Tibial nerve (tissue), 4 donors: ENCODE measurements around the gene GNG3. TPM values are rescaled to one million over a fixed set of nuclear protein-coding genes. Genes with fewer than 3 reads are reported as not detected.
"Not testable (repeated sequence)": the region's sequence is repeated elsewhere in the genome, so short reads cannot be mapped to it uniquely, and the experiment has no call there.

Source experiments
- DNase-seq, 2 donors: peaks; one replicate each; pipeline ENCODE4 v3.0.0-alpha.2; 2019; ENCODE audit warnings: low spot score in 2 of 2
- H3K27ac ChIP-seq, 4 donors: fragments of 200-600 bp; sonication (generic) in 3 of 4; one replicate each; pipeline ENCODE4 v1.5.1; 2017 to 2019; ENCODE audit warnings: mild to moderate bottlenecking in 1 of 4
- H3K27me3 ChIP-seq, 2 donors: fragments of 200-600 bp; sonication (generic) in 1 of 2; one replicate each; pipeline versions ENCODE4 v1.5.1 to v1.6.0; 2017 to 2019
- H3K36me3 ChIP-seq, 3 donors: fragments of 200-600 bp; sonication (generic); one replicate each; pipeline ENCODE4 v1.5.1; 2018 to 2019
- H3K4me1 ChIP-seq, 4 donors: fragments of 200-600 bp; sonication (generic) in 3 of 4; one replicate each; pipeline ENCODE4 v1.5.1; 2017 to 2019
- H3K4me3 ChIP-seq, 4 donors: fragments of 200-600 bp; sonication (generic) in 3 of 4; one replicate each; pipeline ENCODE4 v1.5.1; 2017 to 2019; ENCODE audit warnings: mild to moderate bottlenecking in 1 of 4, moderate library complexity in 1 of 4
- H3K9me3 ChIP-seq, 4 donors: fragments of 200-600 bp; sonication (generic) in 3 of 4; one replicate each; pipeline ENCODE4 v1.5.1; 2017 to 2019
- EP300 ChIP-seq, 2 donors: sonication (generic); formaldehyde crosslinking; IDR thresholded peaks; one replicate each; pipeline ENCODE4 v1.6.1; 2017; ENCODE audit warnings: antibody characterized with exemption in 2 of 2, mild to moderate bottlenecking in 1 of 2
- POLR2A ChIP-seq, 2 donors: fragments of 450-650 bp; IDR thresholded peaks; one replicate each; pipeline ENCODE4 v1.6.1; 2017; ENCODE audit warnings: antibody characterized with exemption in 2 of 2, mild to moderate bottlenecking in 2 of 2, moderate library complexity in 2 of 2
- WGBS, 2 donors: methylation state at CpG; one replicate each; pipeline ENCODE4 v1.1.5; 2018; 5-methylcytosine and 5-hydroxymethylcytosine counted together
- total RNA-seq, 4 donors: library from RNA; depleted of rRNA; stranded (reverse); fragments of >200 nt; gene quantifications; one replicate each; pipeline ENCODE4 v1.1.0, GENCODE V29; 2016
- TF ChIP-seq, protein P1 (sequence below), 5 experiments: fragments of 200-600 bp in 3 of 5; fragments of 450-650 bp in 2 of 5; sonication (generic) in 3 of 5; IDR thresholded peaks; one replicate each; pipeline ENCODE4 v1.5.1; 2016 to 2019; ENCODE audit warnings: antibody characterized with exemption in 5 of 5, mild to moderate bottlenecking in 3 of 5, moderate library complexity in 2 of 5

The GNG3 gene
- total RNA-seq, 4 donors from 2014 or later, result 0.63 to 2.6 TPM; not detected in 2

DNA sequence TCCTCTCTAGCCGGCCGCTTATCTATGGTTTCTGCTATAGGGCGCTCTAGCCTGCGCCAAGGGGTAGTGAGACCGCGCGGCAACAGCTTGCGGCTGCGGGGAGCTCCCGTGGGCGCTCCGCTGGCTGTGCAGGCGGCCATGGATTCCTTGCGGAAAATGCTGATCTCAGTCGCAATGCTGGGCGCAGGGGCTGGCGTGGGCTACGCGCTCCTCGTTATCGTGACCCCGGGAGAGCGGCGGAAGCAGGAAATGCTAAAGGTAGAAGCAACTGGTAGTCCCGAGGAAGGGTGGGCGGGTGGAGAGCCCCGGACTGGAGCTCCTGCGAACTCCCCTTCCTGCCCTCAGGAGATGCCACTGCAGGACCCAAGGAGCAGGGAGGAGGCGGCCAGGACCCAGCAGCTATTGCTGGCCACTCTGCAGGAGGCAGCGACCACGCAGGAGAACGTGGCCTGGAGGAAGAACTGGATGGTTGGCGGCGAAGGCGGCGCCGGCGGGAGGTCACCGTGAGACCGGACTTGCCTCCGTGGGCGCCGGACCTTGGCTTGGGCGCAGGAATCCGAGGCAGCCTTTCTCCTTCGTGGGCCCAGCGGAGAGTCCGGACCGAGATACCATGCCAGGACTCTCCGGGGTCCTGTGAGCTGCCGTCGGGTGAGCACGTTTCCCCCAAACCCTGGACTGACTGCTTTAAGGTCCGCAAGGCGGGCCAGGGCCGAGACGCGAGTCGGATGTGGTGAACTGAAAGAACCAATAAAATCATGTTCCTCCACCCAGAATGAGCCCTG lies 35.7 kb upstream of the GNG3 start, which contains the start of the genes LBHD1 and UQCC3:
TSS of gene LBHD1 (minus strand) at position 660 of the 782 bp plus-strand sequence. CDS start 2,236 bp downstream, outside the sequence.
TSS of gene UQCC3 (plus strand) at position 66 of the 782 bp plus-strand sequence. CDS start at position 139, 73 bp downstream.
- H3K4me3 ChIP-seq, result peak within 1 kb of the TSS; percentile 46 to 87 (median 70)
- H3K27ac ChIP-seq, result peak within 1 kb of the TSS; percentile 72 to 93 (median 86)
- no peaks in the 10 kb centered on the region for H3K9me3 ChIP-seq
- 0 to 1% methylated on average over 43 to 57 of the region's 59 CpGs for whole genome bisulfite sequencing, 2 donors
- TF ChIP-seq, protein P1, sequence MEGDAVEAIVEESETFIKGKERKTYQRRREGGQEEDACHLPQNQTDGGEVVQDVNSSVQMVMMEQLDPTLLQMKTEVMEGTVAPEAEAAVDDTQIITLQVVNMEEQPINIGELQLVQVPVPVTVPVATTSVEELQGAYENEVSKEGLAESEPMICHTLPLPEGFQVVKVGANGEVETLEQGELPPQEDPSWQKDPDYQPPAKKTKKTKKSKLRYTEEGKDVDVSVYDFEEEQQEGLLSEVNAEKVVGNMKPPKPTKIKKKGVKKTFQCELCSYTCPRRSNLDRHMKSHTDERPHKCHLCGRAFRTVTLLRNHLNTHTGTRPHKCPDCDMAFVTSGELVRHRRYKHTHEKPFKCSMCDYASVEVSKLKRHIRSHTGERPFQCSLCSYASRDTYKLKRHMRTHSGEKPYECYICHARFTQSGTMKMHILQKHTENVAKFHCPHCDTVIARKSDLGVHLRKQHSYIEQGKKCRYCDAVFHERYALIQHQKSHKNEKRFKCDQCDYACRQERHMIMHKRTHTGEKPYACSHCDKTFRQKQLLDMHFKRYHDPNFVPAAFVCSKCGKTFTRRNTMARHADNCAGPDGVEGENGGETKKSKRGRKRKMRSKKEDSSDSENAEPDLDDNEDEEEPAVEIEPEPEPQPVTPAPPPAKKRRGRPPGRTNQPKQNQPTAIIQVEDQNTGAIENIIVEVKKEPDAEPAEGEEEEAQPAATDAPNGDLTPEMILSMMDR (IDR thresholded peaks at IDR 0.05), result peak in 1 of 5 experiments; percentile 10
- TF ChIP-seq EP300 (IDR thresholded peaks at IDR 0.05) (peak in 1 of 2 donors; percentile 84), POLR2A (IDR thresholded peaks at IDR 0.05) (peak; percentile 2 to 35)
- no peaks in the 10 kb centered on the region for H3K27me3 ChIP-seq
- peak; percentile 57 to 71 for DNase-seq
- H3K36me3 ChIP-seq, result peaks cover 0 to 45% (median 0%) of the 10 kb centered on the region in 3 donors
- peaks cover 0 to 67% (median 30%) of the 10 kb centered on the region in 4 donors for H3K4me1 ChIP-seq

DNA sequence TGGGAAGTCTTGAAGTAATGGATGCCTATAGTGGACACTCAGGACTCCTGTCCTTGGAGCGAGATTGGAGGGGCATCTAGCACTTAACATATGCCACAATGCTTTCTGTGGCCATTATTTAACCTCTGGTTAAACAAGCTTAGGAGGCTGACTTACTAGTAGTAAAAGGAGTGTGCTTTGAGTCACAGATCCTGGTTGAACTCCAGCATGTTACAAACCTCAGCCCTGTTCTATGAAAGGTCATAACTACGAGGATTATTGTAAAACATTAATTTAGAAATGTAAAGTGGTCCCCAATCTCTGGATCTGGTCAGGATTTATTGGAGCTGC lies 34.3 kb upstream of the GNG3 start:
- TF ChIP-seq EP300 (IDR thresholded peaks at IDR 0.05) (no peak), POLR2A (IDR thresholded peaks at IDR 0.05) (no peak)
- TF ChIP-seq, protein P1 (IDR thresholded peaks at IDR 0.05), result no peak
- Histone ChIP-seq H3K4me3 (peak overlapping the region in 1 of 4 donors; percentile 28), H3K9me3 (no peaks in the 10 kb centered on the region), H3K27me3 (no peaks in the 10 kb centered on the region), H3K4me1 (peaks cover 0 to 67% (median 27%) of the 10 kb centered on the region in 4 donors), H3K36me3 (peaks cover 0 to 48% (median 0%) of the 10 kb centered on the region in 3 donors), H3K27ac (peak overlapping the region in 2 of 4 donors; percentile 90 to 93)
- 76% methylated on average over 2 of the region's 2 CpGs for WGBS, 2 donors
- no peak for DNase-seq

DNA sequence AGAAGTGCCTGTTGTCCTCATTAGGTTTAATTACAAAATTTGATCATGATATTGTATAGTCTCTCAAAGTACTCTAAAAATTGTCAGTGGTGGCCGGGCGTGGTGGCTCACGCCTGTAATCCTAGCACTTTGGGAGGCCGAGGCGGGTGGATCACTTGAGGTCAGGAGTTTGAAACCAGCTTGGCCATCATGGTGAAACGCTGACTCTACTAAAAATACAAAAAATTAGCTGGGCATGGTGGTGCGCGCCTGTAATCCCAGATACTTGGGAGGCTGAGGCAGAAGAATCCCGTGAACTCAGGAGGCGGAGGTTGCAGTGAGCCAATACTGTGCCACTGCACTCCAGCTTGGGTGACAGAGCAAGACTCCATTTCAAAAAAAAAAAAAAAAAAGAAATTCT lies 32.1 kb upstream of the GNG3 start:
- not testable (repeated sequence) for H3K9me3 ChIP-seq, H3K4me3 ChIP-seq, H3K27ac ChIP-seq, DNase-seq, H3K27me3 ChIP-seq
- 92 to 93% methylated on average over 10 of the region's 10 CpGs for WGBS, 2 donors
- peaks cover 0 to 65% (median 31%) of the 10 kb centered on the region in 4 donors for H3K4me1 ChIP-seq
- peaks cover 0 to 48% (median 0%) of the 10 kb centered on the region in 3 donors for H3K36me3 ChIP-seq

DNA sequence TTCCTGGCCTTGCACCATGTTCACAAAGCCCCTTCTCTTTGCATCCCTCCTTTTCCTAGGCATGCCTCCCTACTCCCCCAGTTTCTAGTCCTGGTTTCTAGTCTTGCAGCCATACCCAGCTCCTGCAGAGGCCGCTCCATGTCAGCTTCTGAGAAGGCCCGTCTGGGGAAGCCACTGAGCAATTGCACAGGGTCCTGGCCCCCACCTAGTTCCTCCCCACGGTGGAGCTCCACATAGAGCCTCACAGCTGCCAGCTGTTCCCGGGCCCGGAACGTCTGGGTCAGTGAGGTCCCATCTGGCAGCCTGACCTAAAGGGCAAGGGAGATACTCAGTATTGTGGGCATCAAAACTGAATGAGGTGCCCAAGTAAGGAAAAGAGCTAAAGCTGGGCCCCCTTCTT lies 30.8 kb upstream of the GNG3 start:
- H3K4me3 ChIP-seq, result no peak overlapping the region
- H3K9me3 ChIP-seq, result no peaks in the 10 kb centered on the region
- H3K36me3 ChIP-seq, result peaks cover 0 to 48% (median 0%) of the 10 kb centered on the region in 3 donors
- H3K27me3 ChIP-seq, result no peaks in the 10 kb centered on the region
- DNase-seq, result no peak
- TF ChIP-seq POLR2A (IDR thresholded peaks at IDR 0.05) (no peak), EP300 (IDR thresholded peaks at IDR 0.05) (no peak)
- TF ChIP-seq, protein P1 (IDR thresholded peaks at IDR 0.05), result no peak
- H3K4me1 ChIP-seq, result peaks cover 0 to 72% (median 27%) of the 10 kb centered on the region in 4 donors
- no peak overlapping the region for H3K27ac ChIP-seq
- WGBS, 2 donors, result 28 to 49% methylated on average over 6 of the region's 6 CpGs

DNA sequence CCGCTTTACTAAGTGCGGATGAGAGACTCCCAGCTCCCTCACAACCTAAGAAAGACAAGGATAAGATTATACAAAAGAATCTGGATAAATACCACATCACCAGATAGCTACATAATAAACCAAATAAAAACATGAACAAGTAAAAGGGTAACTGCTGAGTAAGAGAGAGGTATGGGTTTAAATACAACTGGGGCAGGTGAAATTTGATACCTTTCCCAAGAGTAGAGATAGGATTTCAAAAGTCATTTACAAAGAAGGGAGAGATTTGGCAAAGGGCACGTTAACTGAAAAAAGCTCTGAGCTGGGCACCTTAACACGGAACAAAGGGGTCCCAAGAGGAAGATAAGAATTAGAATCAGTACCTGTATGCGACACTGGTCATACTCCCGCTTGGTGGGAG lies 30.3 kb upstream of the GNG3 start:
- WGBS, 2 donors, result 78 to 81% methylated on average over 6 of the region's 6 CpGs
- H3K27me3 ChIP-seq, result no peaks in the 10 kb centered on the region
- peaks cover 0 to 48% (median 0%) of the 10 kb centered on the region in 3 donors for H3K36me3 ChIP-seq
- H3K4me3 ChIP-seq, result no peak overlapping the region
- TF ChIP-seq, protein P1 (IDR thresholded peaks at IDR 0.05), result no peak
- TF ChIP-seq EP300 (IDR thresholded peaks at IDR 0.05) (no peak), POLR2A (IDR thresholded peaks at IDR 0.05) (no peak)
- no peak for DNase-seq
- H3K9me3 ChIP-seq, result no peaks in the 10 kb centered on the region
- peaks cover 0 to 71% (median 26%) of the 10 kb centered on the region in 4 donors for H3K4me1 ChIP-seq
- peak overlapping the region in 1 of 4 donors; percentile 91 for H3K27ac ChIP-seq
